ENCODE measurements around the gene CDS1. TPM values are rescaled to one million over a fixed set of nuclear protein-coding genes. Genes with fewer than 3 reads are reported as not detected.

CDS1 gene
- total and polyA plus RNA-seq, 10 donors: 0.15 to 3.8 (median 1.4) TPM

DNA sequence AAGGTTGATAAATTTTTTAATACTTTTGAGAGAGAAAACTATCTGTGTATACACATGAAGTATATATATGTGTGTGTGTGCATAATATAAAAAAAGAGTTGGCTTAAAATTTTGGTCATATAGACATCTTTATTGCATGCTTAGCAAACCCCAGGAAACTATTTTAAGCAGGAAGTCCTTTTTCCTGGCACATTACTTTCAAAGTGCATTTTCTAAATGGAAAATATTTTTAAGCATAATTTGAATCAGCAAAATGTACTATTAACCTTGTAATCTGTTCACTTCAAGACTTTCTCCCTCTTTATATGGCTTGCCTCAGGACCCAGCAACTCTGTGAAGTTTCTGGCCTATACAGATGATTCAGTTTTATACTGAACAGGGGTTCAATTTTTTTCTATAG lies 106.3 kb downstream of the CDS1 start:
- Histone ChIP-seq H3K36me3 (peaks cover 0 to 100% (median 20%) of the 10 kb centered on the region in 6 donors), H3K27ac (no peak overlapping the region), H3K27me3 (replicated peaks in 1 of 7) (no peaks in the 10 kb centered on the region), H3K4me3 (no peak overlapping the region), H3K9me3 (no peaks in the 10 kb centered on the region), H3K4me1 (peaks cover 0 to 8% (median 0%) of the 10 kb centered on the region in 6 donors)
- no peak for DNase-seq
- TF ChIP-seq POLR2A (IDR thresholded peaks at IDR 0.05): no peak
- no peak for TF ChIP-seq POLR2AphosphoS5 (IDR thresholded peaks at IDR 0.05)
- no peak for TF ChIP-seq CTCF (IDR thresholded peaks at IDR 0.05 in 8 of 11, conservative IDR thresholded peaks at IDR 0.05 in 3 of 11)
- intact Hi-C loops (cut with DNase I; ENCODE audit: low total_unique reads): no loop called here

DNA sequence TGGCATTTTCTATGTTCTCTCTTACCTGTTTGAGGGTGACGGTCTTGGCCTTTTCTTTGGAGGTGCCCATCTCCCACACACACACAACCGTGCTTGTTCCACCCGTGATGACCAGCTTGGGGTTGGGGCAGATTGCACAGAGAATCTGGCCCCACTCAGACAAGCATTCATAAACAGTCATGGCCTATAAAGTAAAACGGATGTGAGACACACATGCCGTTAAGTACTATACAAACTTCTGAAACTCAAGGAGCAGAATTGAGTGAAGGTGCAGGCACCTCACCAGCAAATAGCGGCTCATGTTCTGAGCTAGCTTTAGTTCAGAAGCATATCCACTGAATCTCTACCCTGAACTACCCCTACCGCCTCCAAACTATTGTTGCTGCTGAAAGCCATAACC lies 107.6 kb downstream of the CDS1 start:
- no peak overlapping the region for H3K27ac ChIP-seq
- TF ChIP-seq POLR2AphosphoS5 (IDR thresholded peaks at IDR 0.05) (no peak), CTCF (IDR thresholded peaks at IDR 0.05 in 8 of 11, conservative IDR thresholded peaks at IDR 0.05 in 3 of 11) (no peak), POLR2A (IDR thresholded peaks at IDR 0.05) (no peak)
- WGBS, 5 donors: 92 to 97% (median 96%) methylated on average over 7 of the region's 7 CpGs
- no peaks in the 10 kb centered on the region for H3K27me3 ChIP-seq (replicated peaks in 1 of 7)
- no peak for DNase-seq
- H3K4me1 ChIP-seq: peaks cover 0 to 8% (median 0%) of the 10 kb centered on the region in 6 donors
- no peaks in the 10 kb centered on the region for H3K9me3 ChIP-seq
- peaks cover 0 to 100% (median 25%) of the 10 kb centered on the region in 6 donors for H3K36me3 ChIP-seq
- intact Hi-C loops (cut with DNase I; ENCODE audit: low total_unique reads): no loop called here
- H3K4me3 ChIP-seq: no peak overlapping the region

DNA sequence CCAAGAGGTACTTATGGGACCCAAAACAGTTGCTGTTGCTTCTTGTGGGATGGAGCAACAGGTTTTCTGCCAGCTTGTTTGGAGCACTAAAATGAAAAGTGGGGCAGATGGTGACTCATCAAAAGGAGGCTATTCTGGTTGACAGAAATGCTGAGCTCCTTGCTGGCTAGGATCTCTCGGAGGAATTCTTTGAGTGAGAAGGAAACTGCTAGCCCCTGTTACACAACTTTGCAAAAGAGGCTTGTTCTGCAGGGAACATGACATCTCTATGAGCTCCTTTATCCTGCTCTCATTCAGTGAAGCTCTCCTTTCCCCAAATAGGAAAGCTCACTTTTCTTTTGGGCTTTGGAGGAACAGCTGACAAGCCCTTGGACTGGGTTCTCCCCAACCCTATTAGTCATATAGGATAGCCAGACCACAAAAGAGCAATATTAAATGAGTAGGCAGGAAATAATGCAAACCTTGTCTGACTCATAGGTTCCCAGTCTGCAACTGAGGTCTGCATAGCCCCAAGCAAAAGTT lies 108.3 kb downstream of the CDS1 start:
- no peak for DNase-seq
- H3K4me1 ChIP-seq: peaks cover 0 to 8% (median 0%) of the 10 kb centered on the region in 6 donors
- H3K27ac ChIP-seq: no peak overlapping the region
- H3K27me3 ChIP-seq (replicated peaks in 1 of 7): no peaks in the 10 kb centered on the region
- intact Hi-C loops (cut with DNase I; ENCODE audit: low total_unique reads): no loop called here
- peaks cover 0 to 100% (median 28%) of the 10 kb centered on the region in 6 donors for H3K36me3 ChIP-seq
- no peak for TF ChIP-seq POLR2AphosphoS5 (IDR thresholded peaks at IDR 0.05)
- no peak for TF ChIP-seq CTCF (IDR thresholded peaks at IDR 0.05 in 8 of 11, conservative IDR thresholded peaks at IDR 0.05 in 3 of 11)
- no peak for TF ChIP-seq POLR2A (IDR thresholded peaks at IDR 0.05)
- no peak overlapping the region for H3K4me3 ChIP-seq
- no peaks in the 10 kb centered on the region for H3K9me3 ChIP-seq
- 36 to 80% (median 57%) methylated on average over 1 of the region's 1 CpG for WGBS, 5 donors

GRCh38 chr4:84691800-84692199 lies 108.9 kb downstream of the CDS1 start:
- TF ChIP-seq POLR2AphosphoS5 (IDR thresholded peaks at IDR 0.05) (no peak), CTCF (IDR thresholded peaks at IDR 0.05 in 8 of 11, conservative IDR thresholded peaks at IDR 0.05 in 3 of 11) (no peak), POLR2A (IDR thresholded peaks at IDR 0.05) (no peak)
- Histone ChIP-seq H3K4me3 (no peak overlapping the region), H3K4me1 (peaks cover 0 to 8% (median 0%) of the 10 kb centered on the region in 6 donors), H3K27me3 (replicated peaks in 1 of 7) (no peaks in the 10 kb centered on the region), H3K36me3 (peaks cover 0 to 100% (median 29%) of the 10 kb centered on the region in 6 donors), H3K9me3 (no peaks in the 10 kb centered on the region), H3K27ac (no peak overlapping the region)
- intact Hi-C loops (cut with DNase I; ENCODE audit: low total_unique reads): no loop called here
- no peak for DNase-seq
- WGBS, 5 donors: 68 to 96% (median 89%) methylated on average over 1 of the region's 1 CpG

All from spleen (tissue), 11 donors.